Skeletal muscle tissue (tissue), 4 donors: ENCODE data around the gene SOX5. TPM values are rescaled to one million over a fixed set of nuclear protein-coding genes. Genes with fewer than 3 reads are reported as not detected.

ENCODE experiments used
- H3K27ac ChIP-seq: one replicate; pipeline ENCODE4 v1.7.0; 2013; ENCODE audit warnings: mild to moderate bottlenecking, low read depth, low read length, inconsistent platforms
- H3K27me3 ChIP-seq, 3 donors: one replicate each; pipeline ENCODE4 v1.7.0; 2013; ENCODE audit warnings: low read length in 3 of 3; ENCODE audit not compliant: control insufficient read depth in 3 of 3, insufficient read depth in 3 of 3
- H3K36me3 ChIP-seq, 3 donors: one replicate each; pipeline ENCODE4 v1.7.0; 2013; ENCODE audit warnings: low read length in 3 of 3; ENCODE audit not compliant: control insufficient read depth in 3 of 3, insufficient read depth in 3 of 3
- H3K4me1 ChIP-seq, 3 donors: one replicate each; pipeline ENCODE4 v1.7.0; 2013; ENCODE audit warnings: low read length in 3 of 3, mild to moderate bottlenecking in 3 of 3; ENCODE audit not compliant: control insufficient read depth in 3 of 3, insufficient read depth in 3 of 3
- H3K4me3 ChIP-seq, 3 donors: one replicate each; pipeline ENCODE4 v1.7.0; 2013; ENCODE audit warnings: low read length in 3 of 3
- H3K9ac ChIP-seq, 3 donors: one replicate each; pipeline ENCODE4 v1.7.0; 2013; ENCODE audit warnings: low read length in 3 of 3, mild to moderate bottlenecking in 3 of 3, moderate library complexity in 2 of 3, low read depth in 1 of 3
- H3K9me3 ChIP-seq, 3 donors: one replicate each; pipeline ENCODE4 v1.7.0; 2013; ENCODE audit warnings: low read length in 3 of 3; ENCODE audit not compliant: control insufficient read depth in 3 of 3
- total RNA-seq: library from RNA; depleted of rRNA; stranded (reverse); fragments of >200 nt; gene quantifications from one replicate; pipeline ENCODE4 v1.2.3, GENCODE V29; 2014
- donor health status: Osteomylitis.

The SOX5 gene
- total RNA-seq, 1 donor from 2014 or later: 6.3 TPM

DNA sequence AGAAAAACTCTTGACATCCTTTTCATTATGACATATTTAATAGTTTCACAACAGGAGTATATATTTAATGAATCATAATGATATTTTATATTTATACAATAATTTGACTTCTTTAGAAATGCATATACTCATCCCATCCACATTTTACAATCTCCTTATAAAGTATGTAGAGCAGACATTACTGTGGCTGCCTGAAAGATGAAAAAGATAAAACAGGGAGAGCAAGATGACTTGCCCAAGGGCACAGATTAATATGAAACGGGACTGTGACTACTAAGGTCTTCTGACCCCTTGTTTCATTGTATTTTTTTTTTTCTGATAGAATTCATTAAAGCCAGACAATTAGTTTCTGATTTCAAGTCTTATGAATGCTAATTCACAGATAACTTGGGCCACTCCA, 293.6 kb downstream of the SOX5 start:
- H3K4me1 ChIP-seq: no peaks in the 10 kb centered on the region
- H3K4me3 ChIP-seq: no peak overlapping the region
- H3K27ac ChIP-seq: no peak overlapping the region
- H3K9ac ChIP-seq: no peak overlapping the region
- no peaks in the 10 kb centered on the region for H3K36me3 ChIP-seq
- no peaks in the 10 kb centered on the region for H3K9me3 ChIP-seq
- no peaks in the 10 kb centered on the region for H3K27me3 ChIP-seq

- Histone ChIP-seq H3K9ac (no peak overlapping the region), H3K36me3 (no peaks in the 10 kb centered on the region), H3K4me3 (no peak overlapping the region), H3K27me3 (no peaks in the 10 kb centered on the region), H3K4me1 (no peaks in the 10 kb centered on the region), H3K27ac (no peak overlapping the region), H3K9me3 (no peaks in the 10 kb centered on the region)
These were observed 294.4 kb downstream of the SOX5 start for GRCh38 chr12:23655112-23655511.

DNA sequence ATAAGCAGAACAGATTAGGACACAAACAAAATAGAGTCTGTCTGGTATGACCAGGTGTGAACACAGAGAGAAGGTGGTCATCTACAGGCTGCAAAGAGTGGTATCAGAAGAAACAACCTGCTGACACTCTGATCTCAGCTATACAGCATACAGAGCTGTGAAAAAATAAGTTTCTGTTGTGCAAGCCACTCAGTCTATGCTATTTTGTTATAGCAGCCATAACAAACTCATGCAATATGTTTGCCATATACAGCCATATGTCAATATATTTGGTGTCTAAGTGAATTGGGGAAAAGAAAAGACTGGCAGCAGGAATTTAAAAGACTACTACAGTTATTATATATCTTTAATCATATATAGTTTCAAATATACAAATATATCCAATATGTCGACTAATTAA, 300.9 kb downstream of the SOX5 start:
- Histone ChIP-seq H3K9ac (no peak overlapping the region), H3K36me3 (no peaks in the 10 kb centered on the region), H3K9me3 (no peaks in the 10 kb centered on the region), H3K27me3 (no peaks in the 10 kb centered on the region), H3K4me1 (no peaks in the 10 kb centered on the region), H3K4me3 (no peak overlapping the region), H3K27ac (no peak overlapping the region)

- Histone ChIP-seq H3K9ac (no peak overlapping the region), H3K4me3 (no peak overlapping the region), H3K36me3 (no peaks in the 10 kb centered on the region), H3K9me3 (no peaks in the 10 kb centered on the region), H3K27ac (no peak overlapping the region), H3K27me3 (no peaks in the 10 kb centered on the region), H3K4me1 (no peaks in the 10 kb centered on the region)
These were observed 308.7 kb downstream of the SOX5 start for GRCh38 chr12:23640754-23641153.

DNA sequence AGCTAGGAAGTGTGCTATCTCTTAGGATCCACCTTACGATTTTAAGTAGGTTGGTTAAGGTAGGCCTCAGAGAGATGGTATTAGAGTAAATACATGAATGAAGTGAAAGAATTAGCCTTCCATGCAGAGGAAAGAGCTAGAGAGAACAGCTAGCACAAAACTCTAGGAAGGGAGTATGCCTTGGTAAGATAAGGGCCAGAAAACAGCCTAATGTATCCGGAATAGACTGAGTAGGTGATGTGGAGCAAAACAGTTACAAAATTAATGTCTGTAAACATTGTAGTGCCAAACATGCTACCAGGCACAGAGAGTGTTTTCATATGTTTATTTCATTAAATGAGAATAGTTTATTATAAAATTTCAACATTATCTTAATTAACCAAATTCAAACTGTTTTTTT, 315.1 kb downstream of the SOX5 start:
- Histone ChIP-seq H3K4me1 (no peaks in the 10 kb centered on the region), H3K36me3 (no peaks in the 10 kb centered on the region), H3K4me3 (no peak overlapping the region), H3K9me3 (no peaks in the 10 kb centered on the region), H3K27me3 (no peaks in the 10 kb centered on the region), H3K27ac (no peak overlapping the region), H3K9ac (no peak overlapping the region)

- H3K27me3 ChIP-seq: no peaks in the 10 kb centered on the region
- H3K4me1 ChIP-seq: no peaks in the 10 kb centered on the region
- H3K27ac ChIP-seq: no peak overlapping the region
These were observed 317.6 kb downstream of the SOX5 start for GRCh38 chr12:23631786-23632377.

GRCh38 chr12:23630524-23630923, 318.9 kb downstream of the SOX5 start:
- no peaks in the 10 kb centered on the region for H3K27me3 ChIP-seq
- no peaks in the 10 kb centered on the region for H3K36me3 ChIP-seq

More at GRCh38 chr12:23631786-23632377, 317.6 kb downstream of the SOX5 start:
- H3K9me3 ChIP-seq: no peaks in the 10 kb centered on the region
- no peak overlapping the region for H3K4me3 ChIP-seq
- H3K36me3 ChIP-seq: no peaks in the 10 kb centered on the region
- H3K9ac ChIP-seq: no peak overlapping the region

GRCh38 chr12:23628806-23629205, 320.7 kb downstream of the SOX5 start:
- no peak overlapping the region for H3K4me3 ChIP-seq

More at GRCh38 chr12:23630524-23630923, 318.9 kb downstream of the SOX5 start:
- H3K27ac ChIP-seq: no peak overlapping the region
- H3K9ac ChIP-seq: no peak overlapping the region
- no peaks in the 10 kb centered on the region for H3K9me3 ChIP-seq
- H3K4me3 ChIP-seq: no peak overlapping the region
- no peaks in the 10 kb centered on the region for H3K4me1 ChIP-seq

GRCh38 chr12:23626791-23627190, 322.7 kb downstream of the SOX5 start:
- no peaks in the 10 kb centered on the region for H3K9me3 ChIP-seq
- no peaks in the 10 kb centered on the region for H3K27me3 ChIP-seq
- no peaks in the 10 kb centered on the region for H3K36me3 ChIP-seq
- H3K4me1 ChIP-seq: no peaks in the 10 kb centered on the region
- no peak overlapping the region for H3K27ac ChIP-seq
- H3K4me3 ChIP-seq: no peak overlapping the region
- H3K9ac ChIP-seq: no peak overlapping the region

More at GRCh38 chr12:23628806-23629205, 320.7 kb downstream of the SOX5 start:
- Histone ChIP-seq H3K9me3 (no peaks in the 10 kb centered on the region), H3K36me3 (no peaks in the 10 kb centered on the region), H3K4me1 (no peaks in the 10 kb centered on the region), H3K27ac (no peak overlapping the region), H3K27me3 (no peaks in the 10 kb centered on the region), H3K9ac (no peak overlapping the region)

DNA sequence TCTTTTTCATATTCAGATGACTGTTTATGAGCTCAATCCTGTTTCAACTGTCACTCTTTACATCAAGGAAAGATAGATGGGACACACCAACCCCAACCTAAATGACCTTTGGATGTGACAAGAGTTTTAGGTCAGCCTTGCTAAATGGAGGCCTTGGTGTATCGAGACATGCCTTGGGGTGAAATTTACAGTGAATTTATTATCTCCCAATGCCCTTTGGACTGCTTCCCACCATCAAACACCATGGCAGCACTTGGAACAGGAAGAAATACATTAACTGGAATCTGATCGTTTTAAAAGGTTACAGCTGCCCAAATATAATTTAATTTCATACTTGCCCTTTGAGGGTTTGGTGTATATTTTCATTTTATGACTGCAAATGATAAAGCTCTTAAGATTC, 327.6 kb downstream of the SOX5 start:
- H3K36me3 ChIP-seq: no peaks in the 10 kb centered on the region
- no peak overlapping the region for H3K27ac ChIP-seq
- H3K4me1 ChIP-seq: no peaks in the 10 kb centered on the region
- H3K9me3 ChIP-seq: no peaks in the 10 kb centered on the region
- no peak overlapping the region for H3K9ac ChIP-seq
- no peak overlapping the region for H3K4me3 ChIP-seq
- no peaks in the 10 kb centered on the region for H3K27me3 ChIP-seq
